Measurements from ENCODE around the gene CCNY. TPM values are rescaled to one million over a fixed set of nuclear protein-coding genes. Genes with fewer than 3 reads are reported as not detected.
"Not testable (repeated sequence)": the region's sequence is repeated elsewhere in the genome, so short reads cannot be mapped to it uniquely, and the experiment has no call there.

The CCNY gene
- total RNA-seq, 2 donors from 2014 or later, result 31.6 to 54.0 TPM

- WGBS, result 69% methylated on average over 5 of the region's 5 CpGs
- Histone ChIP-seq H3K9me3 (no peaks in the 10 kb centered on the region), H3K27me3 (replicated peaks; ENCODE audit: insufficient read depth) (no peaks in the 10 kb centered on the region), H3K4me1 (replicated peaks) (no peaks in the 10 kb centered on the region), H3K27ac (no peak overlapping the region), H3K4me3 (no peak overlapping the region), H3K36me3 (no peaks in the 10 kb centered on the region)
- intact Hi-C loops (cut with DNase I), result no loop called here
- DNase-seq (ENCODE audit: low spot score), result no peak
- TF ChIP-seq POLR2A (IDR thresholded peaks at IDR 0.05) (no peak), POLR2AphosphoS5 (IDR thresholded peaks at IDR 0.05) (no peak), CTCF (IDR thresholded peaks at IDR 0.05) (no peak)
Observed at GRCh38 chr10:35415505-35415904, 79.2 kb downstream of the CCNY start.

GRCh38 chr10:35416619-35417312 lies 80.5 kb downstream of the CCNY start:
- Histone ChIP-seq H3K27ac (no peak overlapping the region), H3K36me3 (no peaks in the 10 kb centered on the region), H3K27me3 (replicated peaks; ENCODE audit: insufficient read depth) (no peaks in the 10 kb centered on the region), H3K4me3 (no peak overlapping the region), H3K9me3 (no peaks in the 10 kb centered on the region), H3K4me1 (replicated peaks) (no peaks in the 10 kb centered on the region)
- 76% methylated on average over 8 of the region's 8 CpGs for WGBS
- TF ChIP-seq POLR2AphosphoS5 (IDR thresholded peaks at IDR 0.05) (no peak), POLR2A (IDR thresholded peaks at IDR 0.05) (no peak), CTCF (IDR thresholded peaks at IDR 0.05) (no peak)
- intact Hi-C loops (cut with DNase I), result no loop called here
- no peak for DNase-seq (ENCODE audit: low spot score)

- Histone ChIP-seq H3K4me1 (replicated peaks) (no peaks in the 10 kb centered on the region), H3K27ac (no peak overlapping the region), H3K36me3 (no peaks in the 10 kb centered on the region), H3K4me3 (no peak overlapping the region), H3K9me3 (no peaks in the 10 kb centered on the region), H3K27me3 (replicated peaks; ENCODE audit: insufficient read depth) (no peaks in the 10 kb centered on the region)
- TF ChIP-seq POLR2AphosphoS5 (IDR thresholded peaks at IDR 0.05), result no peak
- no peak for TF ChIP-seq POLR2A (IDR thresholded peaks at IDR 0.05)
- no peak for TF ChIP-seq CTCF (IDR thresholded peaks at IDR 0.05)
- DNase-seq (ENCODE audit: low spot score), result no peak
- 59% methylated on average over 1 of the region's 1 CpG for WGBS
- intact Hi-C loops (cut with DNase I), result no loop called here
Observed at GRCh38 chr10:35417313-35417625, 81.0 kb downstream of the CCNY start.

- no peak for DNase-seq (ENCODE audit: low spot score)
- TF ChIP-seq POLR2A (IDR thresholded peaks at IDR 0.05), result no peak
- no peak for TF ChIP-seq POLR2AphosphoS5 (IDR thresholded peaks at IDR 0.05)
- TF ChIP-seq CTCF (IDR thresholded peaks at IDR 0.05), result no peak
- Histone ChIP-seq H3K9me3 (no peaks in the 10 kb centered on the region), H3K4me1 (replicated peaks) (no peaks in the 10 kb centered on the region), H3K4me3 (no peak overlapping the region), H3K27me3 (replicated peaks; ENCODE audit: insufficient read depth) (no peaks in the 10 kb centered on the region), H3K36me3 (no peaks in the 10 kb centered on the region), H3K27ac (no peak overlapping the region)
- intact Hi-C loops (cut with DNase I), result no loop called here
Observed at GRCh38 chr10:35417795-35418194, 81.5 kb downstream of the CCNY start.

GRCh38 chr10:35418580-35418979 lies 82.3 kb downstream of the CCNY start:
- intact Hi-C loops (cut with DNase I); DNase-seq (ENCODE audit: low spot score); H3K4me1 ChIP-seq (replicated peaks); H3K27me3 ChIP-seq (replicated peaks; ENCODE audit: insufficient read depth); H3K4me3 ChIP-seq; H3K27ac ChIP-seq; H3K9me3 ChIP-seq; H3K36me3 ChIP-seq: not testable (repeated sequence)
- WGBS, result 97% methylated on average over 10 of the region's 10 CpGs

All from prostate gland (tissue), 2 donors.